ENCODE measurements around the gene PARP11. TPM values are rescaled to one million over a fixed set of nuclear protein-coding genes. Genes with fewer than 3 reads are reported as not detected.

Gene PARP11
- total RNA-seq, 1 donor from 2014 or later = 8.7 TPM

DNA sequence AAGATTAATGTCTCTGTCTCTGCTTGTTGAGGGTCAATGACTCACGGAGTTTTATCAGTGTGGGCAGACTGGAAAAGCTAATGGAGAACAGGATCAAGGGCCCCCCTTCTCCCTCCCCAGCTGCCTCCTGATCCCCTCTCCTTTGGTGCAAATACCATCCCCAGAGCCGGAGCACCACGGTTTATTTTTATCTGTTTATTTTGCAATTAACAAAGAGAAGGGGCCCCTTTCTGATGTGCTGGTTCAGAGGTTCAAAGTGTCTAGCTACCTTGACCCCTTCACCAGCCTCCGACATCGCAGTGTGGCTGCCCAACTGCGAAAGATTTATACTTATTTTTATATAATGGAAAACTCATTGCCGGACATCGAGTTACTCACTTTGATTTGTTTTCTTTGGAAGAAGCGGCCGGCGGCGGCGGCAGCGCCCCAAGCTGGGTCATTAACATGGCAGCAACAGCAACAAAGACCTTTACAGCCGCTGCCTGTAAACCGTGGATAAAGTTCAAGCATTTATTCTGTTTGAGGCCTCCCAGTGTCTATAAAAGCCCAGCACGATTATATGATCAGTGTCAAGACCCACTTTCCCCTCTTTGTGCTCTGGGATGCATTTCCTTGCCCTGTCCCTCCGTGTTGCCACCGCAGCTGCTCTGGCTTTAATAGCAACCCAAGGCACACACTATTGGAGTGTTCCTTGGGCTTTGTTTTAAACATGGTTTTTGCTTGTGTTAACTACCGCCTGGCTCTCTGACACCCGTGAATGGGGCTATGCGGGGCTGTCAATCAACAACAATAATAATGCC, 47.4 kb upstream of the PARP11 start:
- DNase-seq (ENCODE audit: extremely low spot score, unreplicated experiment) = no peak

DNA sequence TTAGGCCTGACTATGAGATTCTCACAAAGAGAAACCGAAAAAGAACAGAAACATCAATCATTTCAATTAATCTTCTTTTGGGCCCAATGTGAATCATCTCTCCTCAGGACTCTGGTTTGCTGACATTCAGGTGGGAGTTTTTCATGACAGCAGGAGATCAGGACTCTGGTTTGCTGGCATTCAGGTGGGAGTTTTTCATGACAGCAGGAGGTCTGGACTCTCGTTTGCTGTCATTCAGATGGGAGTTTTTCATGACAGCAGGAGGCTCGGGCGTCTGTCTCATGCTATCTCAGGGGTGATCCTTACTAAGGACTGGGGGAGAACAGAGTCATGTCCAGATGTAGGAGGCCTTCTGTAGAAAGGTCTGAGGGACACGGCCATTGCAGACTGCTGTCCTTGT, 40.1 kb upstream of the PARP11 start:
- H3K27ac Mint-ChIP-seq (ENCODE audit: unreplicated experiment) = no peak overlapping the region
- H3K4me3 Mint-ChIP-seq (ENCODE audit: unreplicated experiment) = no peak overlapping the region
- no peaks in the 10 kb centered on the region for H3K36me3 Mint-ChIP-seq (ENCODE audit: unreplicated experiment)
- DNase-seq (ENCODE audit: extremely low spot score, unreplicated experiment) = no peak
- H3K27me3 Mint-ChIP-seq (ENCODE audit: unreplicated experiment) = no peaks in the 10 kb centered on the region
- no peak for TF ChIP-seq CTCF (IDR thresholded peaks at IDR 0.05)
- no peaks in the 10 kb centered on the region for H3K9me3 Mint-ChIP-seq (ENCODE audit: unreplicated experiment)
- no peaks in the 10 kb centered on the region for H3K4me1 Mint-ChIP-seq (ENCODE audit: unreplicated experiment)

More for the DNA sequence above, 47.4 kb upstream of the PARP11 start:
- Mint-ChIP-seq H3K4me1 (ENCODE audit: unreplicated experiment) (no peaks in the 10 kb centered on the region), H3K9me3 (ENCODE audit: unreplicated experiment) (no peaks in the 10 kb centered on the region), H3K27me3 (ENCODE audit: unreplicated experiment) (peaks cover 4% of the 10 kb centered on the region), H3K36me3 (ENCODE audit: unreplicated experiment) (no peaks in the 10 kb centered on the region), H3K4me3 (ENCODE audit: unreplicated experiment) (no peak overlapping the region), H3K27ac (ENCODE audit: unreplicated experiment) (no peak overlapping the region)
- TF ChIP-seq CTCF (IDR thresholded peaks at IDR 0.05) = no peak

DNA sequence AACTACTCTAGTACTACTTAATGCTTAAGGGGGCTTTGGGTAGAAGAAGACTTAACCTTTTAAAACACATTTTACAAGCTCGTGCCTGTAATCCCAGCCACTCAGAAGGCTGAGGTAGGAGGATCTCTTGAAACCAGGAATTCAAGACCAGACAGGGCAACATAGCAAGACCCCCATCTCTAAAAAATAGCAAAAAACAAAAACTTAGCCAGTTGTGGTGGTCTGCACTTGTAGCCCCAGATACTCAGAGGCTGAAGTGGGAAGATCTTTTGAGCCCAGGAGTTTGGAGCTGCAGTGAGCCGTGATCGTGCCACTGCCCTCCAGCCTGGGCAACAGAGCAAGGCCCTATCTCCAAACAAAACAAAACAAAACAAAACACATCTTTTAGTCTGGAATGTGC, 39.7 kb upstream of the PARP11 start:
- H3K36me3 Mint-ChIP-seq (ENCODE audit: unreplicated experiment) = no peaks in the 10 kb centered on the region
- no peak for TF ChIP-seq CTCF (IDR thresholded peaks at IDR 0.05)
- H3K4me1 Mint-ChIP-seq (ENCODE audit: unreplicated experiment) = no peaks in the 10 kb centered on the region
- H3K27ac Mint-ChIP-seq (ENCODE audit: unreplicated experiment) = no peak overlapping the region
- no peaks in the 10 kb centered on the region for H3K27me3 Mint-ChIP-seq (ENCODE audit: unreplicated experiment)
- H3K4me3 Mint-ChIP-seq (ENCODE audit: unreplicated experiment) = no peak overlapping the region
- no peak for DNase-seq (ENCODE audit: extremely low spot score, unreplicated experiment)
- no peaks in the 10 kb centered on the region for H3K9me3 Mint-ChIP-seq (ENCODE audit: unreplicated experiment)

DNA sequence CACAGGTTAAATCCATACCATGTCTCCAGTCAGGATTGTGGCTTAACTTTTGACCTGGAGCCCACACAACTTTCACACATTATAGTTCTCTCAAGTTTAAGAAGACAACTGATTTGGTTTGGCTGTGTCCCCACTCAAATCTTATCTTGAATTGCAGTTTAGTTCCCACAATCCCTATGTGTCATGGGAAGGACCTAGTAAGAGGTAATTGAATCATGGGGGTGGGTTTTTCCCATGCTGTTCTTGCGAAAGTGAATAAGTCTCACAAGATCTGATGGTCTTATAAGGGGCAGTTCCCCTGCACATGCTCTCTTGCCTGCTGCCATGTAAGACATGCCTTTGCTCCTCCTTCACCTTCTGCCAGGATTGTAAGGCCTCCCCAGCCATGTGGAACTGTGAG, 38.2 kb upstream of the PARP11 start:
- H3K4me1 Mint-ChIP-seq (ENCODE audit: unreplicated experiment) = no peaks in the 10 kb centered on the region
- H3K27me3 Mint-ChIP-seq (ENCODE audit: unreplicated experiment) = no peaks in the 10 kb centered on the region
- H3K4me3 Mint-ChIP-seq (ENCODE audit: unreplicated experiment) = no peak overlapping the region
- H3K36me3 Mint-ChIP-seq (ENCODE audit: unreplicated experiment) = no peaks in the 10 kb centered on the region
- no peaks in the 10 kb centered on the region for H3K9me3 Mint-ChIP-seq (ENCODE audit: unreplicated experiment)
- no peak for TF ChIP-seq CTCF (IDR thresholded peaks at IDR 0.05)
- no peak overlapping the region for H3K27ac Mint-ChIP-seq (ENCODE audit: unreplicated experiment)
- DNase-seq (ENCODE audit: extremely low spot score, unreplicated experiment) = no peak

DNA sequence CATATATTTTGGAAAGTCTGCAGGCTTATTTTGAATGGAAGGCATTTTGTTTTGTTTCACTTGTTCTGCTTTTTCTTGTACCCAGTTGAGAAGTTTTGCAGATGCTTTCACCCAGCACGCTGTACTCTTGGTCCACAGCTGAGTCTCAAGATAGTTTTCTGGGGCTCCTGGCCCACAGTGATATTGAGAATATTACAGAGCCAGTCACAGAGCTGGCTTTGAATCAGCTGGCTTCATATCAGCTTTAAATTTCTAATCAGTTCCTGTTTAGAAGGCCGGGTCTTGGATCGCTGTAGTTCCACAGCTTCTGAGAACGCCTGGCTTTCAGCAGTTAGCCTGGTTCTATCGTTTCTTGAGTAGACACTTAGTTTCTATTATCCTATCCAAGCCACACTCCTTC, 32.5 kb upstream of the PARP11 start:
- DNase-seq (ENCODE audit: extremely low spot score, unreplicated experiment) = no peak
- H3K4me3 Mint-ChIP-seq (ENCODE audit: unreplicated experiment) = no peak overlapping the region
- H3K9me3 Mint-ChIP-seq (ENCODE audit: unreplicated experiment) = no peaks in the 10 kb centered on the region
- no peak overlapping the region for H3K27ac Mint-ChIP-seq (ENCODE audit: unreplicated experiment)
- H3K4me1 Mint-ChIP-seq (ENCODE audit: unreplicated experiment) = no peaks in the 10 kb centered on the region
- peaks cover 6% of the 10 kb centered on the region for H3K27me3 Mint-ChIP-seq (ENCODE audit: unreplicated experiment)
- TF ChIP-seq CTCF (IDR thresholded peaks at IDR 0.05) = no peak
- no peaks in the 10 kb centered on the region for H3K36me3 Mint-ChIP-seq (ENCODE audit: unreplicated experiment)
